SK-N-SH (cell line): ENCODE measurements around the gene EBF3. TPM values are rescaled to one million over a fixed set of nuclear protein-coding genes. Genes with fewer than 3 reads are reported as not detected.

ENCODE experiments used
- CTCF ChIA-PET: fragments of 300-600, 350-600 bp; formaldehyde crosslinking; extraction: SDS; loops from one replicate; lab custom pipeline; 2021; lab: Yijun Ruan, JAX
- POLR2A ChIA-PET: fragments of 350-600 bp; sonication (Branson Sonifier 250); formaldehyde crosslinking; extraction: SDS; loops from one replicate; lab custom pipeline; 2020; ENCODE audit warnings: antibody characterized with exemption, inconsistent platforms; lab: Yijun Ruan, JAX
- DNase-seq: peaks from one replicate; pipeline ENCODE4 v3.0.0; 2012
- H2AFZ ChIP-seq: fragments of 200-600 bp; sonication (generic); 2 replicates; pipeline ENCODE4 v1.8.1; 2016; ENCODE audit warnings: antibody characterized with exemption, mild to moderate bottlenecking, low read depth
- H3F3A ChIP-seq: fragments of 200-600 bp; sonication (generic); replicated peaks from 2 replicates; pipeline ENCODE3; 2016; ENCODE audit warnings: antibody characterized with exemption, mild to moderate bottlenecking; ENCODE audit not compliant: insufficient read depth
- H3K27ac ChIP-seq, 2 experiments: fragments of 200-500 bp in 1 of 2; fragments of 200-600 bp in 1 of 2; sonication (Bioruptor generic) in 1 of 2; sonication (generic), shearing (Covaris generic) in 1 of 2; 2 replicates each; pipeline versions ENCODE4 v1.5.1 to v1.6.1; 2014 to 2016; ENCODE audit warnings: low read depth in 2 of 2, inconsistent platforms in 1 of 2, low read length in 1 of 2, mild to moderate bottlenecking in 1 of 2, mixed read lengths in 1 of 2
- H3K27me3 ChIP-seq: fragments of 200-600 bp; sonication (generic), shearing (Covaris generic); 2 replicates; pipeline ENCODE4 v1.6.1; 2016; ENCODE audit warnings: mixed run types; ENCODE audit not compliant: insufficient read depth
- H3K36me3 ChIP-seq, 2 experiments: fragments of 200-500 bp in 1 of 2; fragments of 200-600 bp in 1 of 2; sonication (Bioruptor generic) in 1 of 2; sonication (generic) in 1 of 2; replicated peaks in 1 of 2; 2 replicates each; pipeline versions ENCODE3 to v1.5.1; 2014 to 2016; ENCODE audit warnings: low read length in 1 of 2, mild to moderate bottlenecking in 1 of 2; ENCODE audit not compliant: insufficient read depth in 2 of 2, control insufficient read depth in 1 of 2
- H3K4me1 ChIP-seq, 2 experiments: fragments of 200-500 bp in 1 of 2; fragments of 200-600 bp in 1 of 2; sonication (Bioruptor generic) in 1 of 2; sonication (generic), shearing (Covaris generic) in 1 of 2; 2 replicates each; pipeline versions ENCODE4 v1.5.1 to v1.6.1; 2014 to 2016; ENCODE audit warnings: low read depth in 1 of 2, low read length in 1 of 2, mixed run types in 1 of 2; ENCODE audit not compliant: insufficient read depth in 2 of 2, control insufficient read depth in 1 of 2
- H3K4me2 ChIP-seq: fragments of 200-600 bp; sonication (generic), shearing (Covaris generic); 2 replicates; pipeline ENCODE4 v1.6.1; 2017; ENCODE audit warnings: mixed run types
- H3K4me3 ChIP-seq, 2 experiments: fragments of 200-500 bp in 1 of 2; fragments of 200-600 bp in 1 of 2; sonication (Bioruptor generic) in 1 of 2; sonication (generic), shearing (Covaris generic) in 1 of 2; 2 replicates each; pipeline versions ENCODE4 v1.5.1 to v1.8.1; 2014 to 2016; ENCODE audit warnings: low read depth in 2 of 2, inconsistent platforms in 1 of 2, low read length in 1 of 2, mild to moderate bottlenecking in 1 of 2, mixed read lengths in 1 of 2, moderate library complexity in 1 of 2
- H3K79me2 ChIP-seq: fragments of 200-600 bp; sonication (generic); 2 replicates; pipeline ENCODE4 v1.8.1; 2017; ENCODE audit warnings: mild to moderate bottlenecking; ENCODE audit not compliant: insufficient read depth
- H3K9ac ChIP-seq: fragments of 200-600 bp; sonication (generic); 2 replicates; pipeline ENCODE4 v1.6.1; 2017; ENCODE audit warnings: mixed run types
- H3K9me2 ChIP-seq: fragments of 200-600 bp; sonication (generic); 2 replicates; pipeline ENCODE4 v1.6.1; 2017; ENCODE audit warnings: mixed run types
- H3K9me3 ChIP-seq: fragments of 200-600 bp; sonication (generic); 2 replicates; pipeline ENCODE4 v1.6.1; 2017; ENCODE audit warnings: mixed run types, mild to moderate bottlenecking, moderate library complexity
- H4K20me1 ChIP-seq: fragments of 200-600 bp; sonication (generic); 2 replicates; pipeline ENCODE4 v1.6.1; 2017; ENCODE audit warnings: mild to moderate bottlenecking, mixed run types; ENCODE audit not compliant: insufficient read depth
- CHD2 ChIP-seq: fragments of 150-350 bp; IDR thresholded peaks from 2 replicates; pipeline ENCODE4 v1.6.1; 2018; ENCODE audit warnings: low read length; ENCODE audit not compliant: partially characterized antibody
- ELF1 ChIP-seq: IDR thresholded peaks from 2 replicates; pipeline ENCODE4 v1.4.0; 2012
- EZH2phosphoT487 ChIP-seq: fragments of 200-600 bp; sonication (generic); IDR thresholded peaks from 2 replicates; pipeline ENCODE4 v1.6.1; 2017; ENCODE audit warnings: low read depth, mixed run types, mild to moderate bottlenecking, antibody characterized with exemption, moderate library complexity, borderline replicate concordance
- FOXM1 ChIP-seq: IDR thresholded peaks from 2 replicates; pipeline ENCODE4 v1.4.0; 2012; ENCODE audit warnings: low read depth, mild to moderate bottlenecking
- GABPA ChIP-seq: IDR thresholded peaks from 2 replicates; pipeline ENCODE4 v1.4.0; 2012; ENCODE audit warnings: low read depth, mild to moderate bottlenecking
- JUND ChIP-seq: IDR thresholded peaks from 2 replicates; pipeline ENCODE4 v1.4.0; 2012
- MEF2A ChIP-seq: IDR thresholded peaks from 2 replicates; pipeline ENCODE4 v1.4.0; 2012; ENCODE audit warnings: low read depth, borderline replicate concordance
- PBX3 ChIP-seq: IDR thresholded peaks from 2 replicates; pipeline ENCODE4; 2012
- POLR2AphosphoS5 ChIP-seq: IDR thresholded peaks from 2 replicates; pipeline ENCODE4 v1.6.1; 2012; ENCODE audit warnings: low read depth, low read length
- RAD21 ChIP-seq: IDR thresholded peaks from 2 replicates; pipeline ENCODE4 v1.6.1; 2012; ENCODE audit warnings: mild to moderate bottlenecking, low read length
- REST ChIP-seq: IDR thresholded peaks from 2 replicates; pipeline ENCODE4 v1.6.1; 2012; ENCODE audit warnings: mild to moderate bottlenecking, low read depth, low read length, moderate library complexity
- RXRA ChIP-seq: IDR thresholded peaks from 2 replicates; pipeline ENCODE4 v1.4.0; 2012; ENCODE audit warnings: low read depth, mild to moderate bottlenecking, borderline replicate concordance
- SIN3A ChIP-seq: IDR thresholded peaks from 2 replicates; pipeline ENCODE4 v1.6.1; 2012; ENCODE audit warnings: low read depth, mild to moderate bottlenecking, low read length, moderate library complexity, borderline replicate concordance
- SMC3 ChIP-seq: IDR thresholded peaks from 2 replicates; pipeline ENCODE4 v1.6.1; 2012; ENCODE audit warnings: low read depth, low read length, improper control_type of control experiment
- TAF1 ChIP-seq: IDR thresholded peaks from 2 replicates; pipeline ENCODE4 v1.6.1; 2012; ENCODE audit warnings: low read depth, mild to moderate bottlenecking, low read length, moderate library complexity, borderline replicate concordance
- TEAD4 ChIP-seq: IDR thresholded peaks from 2 replicates; pipeline ENCODE4 v1.4.0; 2012; ENCODE audit warnings: mild to moderate bottlenecking, borderline replicate concordance; ENCODE audit not compliant: insufficient read depth
- YY1 ChIP-seq: IDR thresholded peaks from 2 replicates; pipeline ENCODE4 v1.4.0; 2012; ENCODE audit warnings: low read depth, mild to moderate bottlenecking
- WGBS: methylation state at CpG from one replicate; pipeline ENCODE4 v1.1.6; 2017; ENCODE audit warnings: low lambda C conversion rate; 5-methylcytosine and 5-hydroxymethylcytosine counted together
- polyA plus RNA-seq, 3 experiments: library from polyadenylated mRNA; depleted of rRNA; stranded (reverse); fragments of >200 nt; gene quantifications; 2 replicates each; pipeline ENCODE4 v1.2.3, GENCODE V29; 2012
- TF ChIP-seq, protein P1 (sequence below): IDR thresholded peaks from 2 replicates; pipeline ENCODE4 v1.4.0; 2012; ENCODE audit warnings: low read depth, borderline replicate concordance

Gene EBF3
- polyA plus RNA-seq, 1 of the 3 experiments (the other 2 are of a cell fraction), result not detected

GRCh38 chr10:129958148-129958628, 5.9 kb downstream of the EBF3 start:
- Histone ChIP-seq H3K36me3 (no peaks in the 10 kb centered on the region), H3F3A (no peaks in the 10 kb centered on the region), H3K9me3 (no peaks in the 10 kb centered on the region), H3K79me2 (no peaks in the 10 kb centered on the region), H3K4me2 (no peak overlapping the region), H2AFZ (no peak overlapping the region), H3K27me3 (peaks cover 58% of the 10 kb centered on the region), H3K27ac (no peak overlapping the region), H3K9me2 (no peaks in the 10 kb centered on the region), H3K4me3 (no peak overlapping the region), H3K4me1 (peaks cover 0 to 9% of the 10 kb centered on the region in 2 experiments; a peak in 1 of 4 replicates), H3K9ac (no peak overlapping the region), H4K20me1 (no peaks in the 10 kb centered on the region)
- ChIA-PET CTCF (interaction anchor here (0.8 to 2.7 kb wide), 8 partner anchors 11 to 926 kb away, joined by 3 to 13 read pairs (median 4); no protein-coding TSS in a partner anchor), POLR2A (no interaction called here)
- WGBS, result 50% methylated on average over 16 of the region's 16 CpGs
- DNase-seq, result no peak
- peak; percentile 24; the same call in 1 of the 2 replicates for TF ChIP-seq SMC3
- TF ChIP-seq RXRA, result no peak
- peak; percentile 64 for TF ChIP-seq RAD21

GRCh38 chr10:129956876-129957673, 7.0 kb downstream of the EBF3 start:
- Histone ChIP-seq H3K9me2 (no peaks in the 10 kb centered on the region), H4K20me1 (no peaks in the 10 kb centered on the region), H3K4me3 (no peak overlapping the region), H3K36me3 (no peaks in the 10 kb centered on the region), H3K9me3 (no peaks in the 10 kb centered on the region), H3K27me3 (peaks cover 54% of the 10 kb centered on the region), H3K4me1 (peaks cover 0 to 4% of the 10 kb centered on the region in 2 experiments; a peak in 2 of 4 replicates), H3K9ac (no peak overlapping the region), H2AFZ (no peak overlapping the region), H3K79me2 (no peaks in the 10 kb centered on the region), H3K4me2 (no peak overlapping the region), H3F3A (no peaks in the 10 kb centered on the region), H3K27ac (no peak overlapping the region)
- TF ChIP-seq ELF1, result no peak
- TF ChIP-seq RXRA, result no peak
- no peak for TF ChIP-seq YY1
- TF ChIP-seq POLR2AphosphoS5, result no peak
- no peak for TF ChIP-seq REST
- no peak for TF ChIP-seq FOXM1
- no peak for TF ChIP-seq SIN3A
- TF ChIP-seq EZH2phosphoT487, result no peak
- TF ChIP-seq TAF1, result no peak
- TF ChIP-seq PBX3, result no peak
- no peak for TF ChIP-seq TEAD4
- TF ChIP-seq CHD2, result no peak
- no peak for TF ChIP-seq JUND
- no peak for TF ChIP-seq GABPA
- TF ChIP-seq, protein P1, sequence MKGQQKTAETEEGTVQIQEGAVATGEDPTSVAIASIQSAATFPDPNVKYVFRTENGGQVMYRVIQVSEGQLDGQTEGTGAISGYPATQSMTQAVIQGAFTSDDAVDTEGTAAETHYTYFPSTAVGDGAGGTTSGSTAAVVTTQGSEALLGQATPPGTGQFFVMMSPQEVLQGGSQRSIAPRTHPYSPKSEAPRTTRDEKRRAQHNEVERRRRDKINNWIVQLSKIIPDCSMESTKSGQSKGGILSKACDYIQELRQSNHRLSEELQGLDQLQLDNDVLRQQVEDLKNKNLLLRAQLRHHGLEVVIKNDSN, result no peak
- TF ChIP-seq MEF2A, result no peak
- no peak for TF ChIP-seq SMC3
- CTCF ChIA-PET, result interaction anchor here (0.8 to 8.4 kb wide), 13 partner anchors 8 to 925 kb away, joined by 3 to 55 read pairs (median 4); no protein-coding TSS in a partner anchor
- no peak for DNase-seq
- POLR2A ChIA-PET, result no interaction called here
- 17% methylated on average over 18 of the region's 18 CpGs for WGBS
